NCI-H446 treated with DMSO at 0.1 percent for 48 hours (cell line): ENCODE data around the gene TMEM255B.

Source experiments
- DNase-seq: peaks from one replicate; lab custom pipeline; 2025; lab: John Stamatoyannopoulos, UW

The TMEM255B gene

GRCh38 chr13:113804017-113804702 is 45.1 kb downstream of the TMEM255B start:
- DNase-seq = no peak

- DNase-seq = no peak
These were observed 45.8 kb downstream of the TMEM255B start for GRCh38 chr13:113804703-113805430.

GRCh38 chr13:113805431-113806103 is 46.5 kb downstream of the TMEM255B start:
- DNase-seq = no peak

GRCh38 chr13:113806104-113806471 is 47.1 kb downstream of the TMEM255B start:
- DNase-seq = no peak

GRCh38 chr13:113806526-113806925 is 47.5 kb downstream of the TMEM255B start:
- no peak for DNase-seq

GRCh38 chr13:113808058-113808834 is 49.2 kb downstream of the TMEM255B start:
- DNase-seq = no peak

- no peak for DNase-seq
These were observed 50.9 kb downstream of the TMEM255B start for GRCh38 chr13:113809934-113810333.

GRCh38 chr13:113810640-113811039 is 51.6 kb downstream of the TMEM255B start:
- DNase-seq = no peak

- DNase-seq = no peak
These were observed 52.3 kb downstream of the TMEM255B start for GRCh38 chr13:113811081-113811928.

GRCh38 chr13:113812178-113813040 is 53.4 kb downstream of the TMEM255B start:
- no peak for DNase-seq

- DNase-seq = no peak
These were observed 54.2 kb downstream of the TMEM255B start for GRCh38 chr13:113813070-113813748.

- DNase-seq = no peak
These were observed 54.9 kb downstream of the TMEM255B start for GRCh38 chr13:113813749-113814434.

- no peak for DNase-seq
These were observed 55.4 kb downstream of the TMEM255B start for GRCh38 chr13:113814435-113814821.

GRCh38 chr13:113815151-113816058 is 56.4 kb downstream of the TMEM255B start:
- no peak for DNase-seq

GRCh38 chr13:113816254-113816929 is 57.4 kb downstream of the TMEM255B start:
- no peak for DNase-seq

GRCh38 chr13:113816946-113817859 is 58.2 kb downstream of the TMEM255B start:
- DNase-seq = peak; percentile 10
